ENCODE measurements around the gene KCNQ2. TPM values are rescaled to one million over a fixed set of nuclear protein-coding genes. Genes with fewer than 3 reads are reported as not detected.

Gene KCNQ2
- total RNA-seq, 2 experiments from 2014 or later = not detected

DNA sequence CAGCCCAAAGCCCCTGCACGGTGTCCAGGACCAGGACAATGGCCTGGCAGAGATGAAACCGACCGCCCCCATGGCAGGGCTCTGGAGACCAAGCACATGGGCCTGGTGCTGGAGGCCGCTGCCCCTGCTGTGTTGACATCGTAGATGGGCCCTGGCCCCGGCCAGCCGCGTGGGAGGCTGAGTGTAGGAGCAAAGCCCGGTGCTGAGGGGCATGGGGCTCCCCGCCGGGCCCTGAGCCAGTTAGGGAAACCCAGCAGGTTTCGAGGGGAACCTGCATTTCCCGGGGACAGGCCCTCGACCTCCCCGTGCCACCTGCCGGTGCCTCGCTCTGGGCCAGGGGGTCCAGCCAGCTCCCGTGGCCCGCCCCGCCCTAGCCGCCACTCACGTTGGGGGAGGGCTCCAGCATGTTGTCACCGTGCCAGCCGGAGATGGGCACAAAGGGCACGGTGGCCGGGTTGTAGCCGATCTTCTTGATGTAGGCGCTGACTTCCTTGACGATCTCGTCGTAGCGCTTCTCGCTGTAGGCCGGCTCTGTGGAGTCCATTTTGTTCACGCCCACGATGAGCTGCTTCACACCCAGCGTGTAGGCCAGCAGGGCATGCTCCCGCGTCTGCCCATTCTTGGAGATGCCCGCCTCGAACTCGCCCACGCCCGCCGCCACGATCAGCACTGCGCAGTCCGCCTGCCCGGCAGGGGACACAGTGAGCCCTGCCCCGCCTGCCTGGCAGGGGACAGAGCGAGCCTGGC, 22.1 kb upstream of the KCNQ2 start:
- CTCF ChIA-PET = interaction anchor here (1.0 kb wide), 1 partner anchor 24 kb away, joined by 3 read pairs; no protein-coding TSS in a partner anchor
- POLR2A ChIA-PET = no interaction called here

- POLR2A ChIA-PET = no interaction called here
- CTCF ChIA-PET = interaction anchor here (0.9 to 1.0 kb wide), 2 partner anchors 9 to 24 kb away, joined by 3 read pairs; no protein-coding TSS in a partner anchor
Observed at GRCh38 chr20:63494084-63494419, 21.6 kb upstream of the KCNQ2 start.

GRCh38 chr20:63493563-63494020, 21.1 kb upstream of the KCNQ2 start:
- POLR2A ChIA-PET = no interaction called here
- CTCF ChIA-PET = interaction anchor here (0.9 kb wide), 1 partner anchor 9 kb away, joined by 3 read pairs; no protein-coding TSS in a partner anchor

DNA sequence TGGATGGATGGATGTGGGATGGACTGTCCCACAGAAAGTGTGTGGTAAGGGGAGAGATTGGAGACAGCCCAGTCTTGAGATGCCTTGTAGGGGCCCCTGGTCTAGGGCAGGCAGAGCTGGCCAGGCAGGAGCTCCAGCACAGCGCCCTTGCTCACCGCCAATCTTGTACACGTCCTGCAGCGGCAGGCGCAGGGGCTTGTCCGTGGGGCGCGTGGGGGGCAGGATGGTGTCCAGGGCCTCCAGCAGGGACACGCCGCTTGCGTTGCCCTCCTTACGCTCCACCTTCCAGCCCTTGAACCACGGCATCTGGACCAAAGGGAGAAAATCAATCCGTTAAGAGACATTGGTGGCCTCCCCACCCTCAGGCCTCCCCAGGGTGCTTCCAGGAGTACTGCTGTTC, 20.5 kb upstream of the KCNQ2 start:
- CTCF ChIA-PET = interaction anchor here (0.9 kb wide), 1 partner anchor 10 kb away, joined by 3 read pairs; no protein-coding TSS in a partner anchor
- POLR2A ChIA-PET = no interaction called here

GRCh38 chr20:63492518-63492917, 20.1 kb upstream of the KCNQ2 start:
- POLR2A ChIA-PET = no interaction called here

DNA sequence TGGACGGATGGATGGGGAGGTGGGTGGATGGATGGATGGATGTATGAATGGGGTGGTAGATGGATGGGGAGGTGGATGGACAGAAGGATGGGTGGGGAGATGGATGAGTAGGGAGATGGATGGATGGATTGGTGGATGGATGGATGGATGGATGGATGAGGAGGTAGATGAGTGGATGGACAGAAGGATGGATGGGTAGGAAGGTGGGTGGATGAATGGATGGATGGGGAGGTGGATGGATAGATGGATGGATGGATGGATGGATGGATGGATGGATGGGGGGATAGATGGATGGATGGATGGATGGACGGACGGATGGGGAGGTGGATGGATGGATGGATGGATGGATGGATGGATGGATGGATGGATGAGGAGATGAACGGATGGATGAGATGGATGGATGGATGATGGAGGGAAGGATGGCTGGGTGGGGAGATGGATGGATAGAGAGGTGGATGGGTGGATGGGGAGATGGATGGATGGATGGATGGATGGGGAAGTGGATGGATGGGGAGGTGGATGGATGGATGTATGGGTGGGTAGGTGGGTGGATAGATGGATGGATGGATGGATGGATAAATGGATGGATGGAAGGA, 19.3 kb upstream of the KCNQ2 start:
- ChIA-PET CTCF (no interaction called here), POLR2A (no interaction called here)

More at GRCh38 chr20:63492518-63492917, 20.1 kb upstream of the KCNQ2 start:
- CTCF ChIA-PET = no interaction called here

DNA sequence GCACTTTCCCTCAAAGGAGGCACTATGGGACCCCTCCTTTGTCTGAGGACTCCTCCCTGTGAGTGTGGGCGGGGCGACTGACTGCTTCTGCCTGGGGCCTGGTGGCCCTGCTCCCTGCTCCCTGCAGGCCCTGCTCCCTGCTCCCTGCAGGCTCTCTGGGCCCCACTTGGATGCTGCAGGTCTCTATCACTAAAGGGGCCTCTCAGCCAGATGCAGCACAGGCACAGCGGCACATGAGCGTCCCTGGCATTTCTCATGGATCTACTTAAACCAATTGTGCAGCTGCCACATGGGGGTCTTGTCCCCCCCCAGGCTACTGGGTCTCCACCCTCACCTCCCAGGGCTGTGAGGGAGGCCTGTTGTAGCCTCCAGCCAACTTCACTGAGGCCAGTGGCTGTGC, 18.6 kb upstream of the KCNQ2 start:
- CTCF ChIA-PET = no interaction called here
- POLR2A ChIA-PET = no interaction called here

DNA sequence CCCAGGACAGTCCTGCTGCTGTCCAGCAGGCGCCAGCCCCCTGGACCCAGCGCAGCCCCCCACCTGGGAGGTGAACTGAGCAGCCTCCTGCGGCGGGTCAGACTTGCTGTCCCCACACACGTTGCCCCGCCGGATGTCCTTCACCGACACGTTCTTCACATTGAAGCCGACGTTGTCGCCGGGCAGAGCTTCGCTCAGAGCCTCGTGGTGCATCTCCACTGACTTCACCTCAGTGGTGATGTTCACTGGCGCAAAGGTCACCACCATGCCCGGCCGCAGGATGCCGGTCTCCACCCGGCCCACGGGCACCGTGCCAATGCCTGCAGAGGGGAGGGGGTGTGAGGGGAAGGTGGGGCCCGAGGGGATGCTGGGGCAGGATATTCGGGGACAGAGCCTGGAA, 18.0 kb upstream of the KCNQ2 start:
- POLR2A ChIA-PET = no interaction called here
- CTCF ChIA-PET = no interaction called here

GRCh38 chr20:63488315-63489251, 16.1 kb upstream of the KCNQ2 start:
- CTCF ChIA-PET = no interaction called here
- POLR2A ChIA-PET = no interaction called here

GRCh38 chr20:63487781-63488241, 15.4 kb upstream of the KCNQ2 start:
- POLR2A ChIA-PET = no interaction called here
- CTCF ChIA-PET = no interaction called here

- CTCF ChIA-PET = no interaction called here
Observed at GRCh38 chr20:63487116-63487764, 14.8 kb upstream of the KCNQ2 start.

GRCh38 chr20:63486300-63486855, 13.9 kb upstream of the KCNQ2 start:
- ChIA-PET CTCF (no interaction called here), POLR2A (no interaction called here)

More at GRCh38 chr20:63487116-63487764, 14.8 kb upstream of the KCNQ2 start:
- POLR2A ChIA-PET = no interaction called here

DNA sequence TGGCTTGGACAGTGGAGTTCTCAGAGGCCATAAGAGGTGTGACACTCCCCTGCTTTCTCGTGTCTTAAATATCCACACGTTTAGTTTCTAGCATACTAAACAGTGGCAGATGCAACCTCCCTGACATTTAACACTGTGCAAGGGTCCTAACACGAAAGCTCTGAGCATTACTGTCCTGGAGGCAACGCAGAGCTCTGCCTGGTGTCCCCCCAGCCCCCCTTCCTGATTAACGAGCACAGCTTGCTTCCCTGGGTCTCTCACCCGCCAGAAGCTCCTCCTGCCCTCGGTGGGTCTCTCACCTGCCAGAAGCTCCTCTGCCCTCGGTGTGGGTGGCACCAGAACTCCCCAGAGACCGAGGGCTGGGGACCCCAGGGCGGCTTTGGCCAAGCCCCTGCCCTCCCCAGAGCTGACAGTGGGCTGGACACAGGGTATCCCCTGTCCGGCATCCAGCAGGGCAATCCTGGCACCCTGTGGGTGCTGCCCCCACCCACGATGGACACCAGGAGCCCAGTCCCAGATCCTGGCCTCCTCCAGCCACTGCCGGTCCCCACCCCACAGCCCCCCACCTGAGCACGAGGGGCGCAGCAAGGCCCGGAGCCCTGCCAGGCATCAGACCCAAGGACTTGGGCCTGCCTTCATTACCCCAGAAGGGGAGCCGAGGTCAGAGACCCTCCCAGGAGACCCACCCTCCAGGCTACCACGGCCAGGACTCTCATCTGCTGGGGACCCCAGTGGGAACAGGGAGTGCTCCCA, 12.4 kb upstream of the KCNQ2 start:
- ChIA-PET CTCF (interaction anchor here (0.9 to 1.1 kb wide), 2 partner anchors 11 to 43 kb away, joined by 3 read pairs; no protein-coding TSS in a partner anchor), POLR2A (no interaction called here)

DNA sequence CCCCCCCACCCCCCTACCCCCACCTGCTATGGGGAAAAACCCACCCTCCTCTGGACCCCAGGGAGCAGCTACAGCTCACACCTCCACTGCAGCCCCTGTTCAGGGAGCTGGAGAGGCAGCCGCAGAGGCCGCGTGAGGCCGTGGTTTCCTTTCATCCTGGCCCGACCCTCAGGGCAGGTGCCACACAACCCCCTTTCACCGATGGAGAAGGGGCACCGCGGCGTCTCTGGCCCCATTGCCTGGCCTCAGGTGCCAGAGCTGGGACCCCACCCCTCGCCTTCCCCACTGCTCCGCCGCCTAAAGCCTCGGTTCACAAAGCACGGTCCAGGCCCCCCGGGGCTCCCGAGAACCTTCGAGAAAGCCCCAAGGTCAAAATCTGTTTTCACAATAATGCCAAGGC, 11.8 kb upstream of the KCNQ2 start:
- ChIA-PET CTCF (interaction anchor here (0.9 to 1.1 kb wide), 2 partner anchors 12 to 42 kb away, joined by 3 read pairs; no protein-coding TSS in a partner anchor), POLR2A (no interaction called here)

DNA sequence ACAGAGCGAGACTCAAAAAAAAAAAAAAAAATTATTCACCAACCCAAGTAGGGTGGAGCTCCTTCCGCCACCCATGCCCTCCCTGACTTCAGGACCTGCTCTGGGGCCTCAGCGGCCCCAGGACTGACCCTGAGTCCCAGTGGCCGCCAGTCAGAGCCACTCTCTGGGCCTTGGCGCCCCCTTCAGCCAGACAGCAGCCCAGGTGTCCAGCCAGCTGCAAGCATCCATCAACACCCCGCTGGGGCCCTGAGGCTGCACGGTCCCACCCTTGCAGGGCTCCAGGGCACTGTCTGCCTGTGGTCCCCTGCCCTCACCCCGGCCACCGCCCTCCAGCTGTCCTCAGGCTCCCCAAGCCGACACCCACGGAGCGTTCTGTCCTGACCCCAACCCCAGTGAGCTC, 11.4 kb upstream of the KCNQ2 start:
- POLR2A ChIA-PET = no interaction called here

DNA sequence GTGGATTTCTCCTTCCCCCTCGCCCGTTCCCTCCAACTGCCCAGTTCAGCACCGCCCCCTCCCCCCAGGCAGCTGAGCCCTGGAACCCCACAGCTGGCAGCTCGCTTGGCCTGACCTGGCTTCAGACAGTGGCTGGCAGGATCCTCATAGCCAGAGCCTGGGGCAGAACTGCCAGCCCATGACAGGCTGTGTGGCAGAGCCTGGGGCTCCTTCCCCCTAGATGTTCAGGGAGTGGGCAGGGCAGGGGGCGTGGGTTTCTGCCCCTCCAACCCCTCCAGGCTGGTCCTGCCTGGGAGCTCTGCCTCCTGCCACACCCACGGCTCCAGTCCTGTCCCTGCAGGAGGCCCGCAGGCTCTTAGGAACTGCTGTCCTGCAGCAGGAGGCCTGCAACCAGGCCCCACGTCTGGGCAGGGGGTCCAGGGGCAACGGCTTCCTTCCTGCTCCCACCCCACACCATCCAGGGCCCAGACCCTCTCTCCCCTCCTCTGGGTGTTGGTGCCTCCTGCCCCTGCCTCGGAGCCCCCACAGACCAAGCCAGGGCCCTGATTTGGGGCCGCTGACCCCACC, 9.6 kb upstream of the KCNQ2 start:
- CTCF ChIA-PET = interaction anchor here (1.1 kb wide), 1 partner anchor 18 kb away, joined by 3 read pairs; no protein-coding TSS in a partner anchor
- POLR2A ChIA-PET = interaction anchor here (1.0 kb wide), 1 partner anchor 39 kb away, joined by 4 read pairs; no protein-coding TSS in a partner anchor

More for the DNA sequence above, 11.4 kb upstream of the KCNQ2 start:
- CTCF ChIA-PET = interaction anchor here (0.9 to 1.1 kb wide), 2 partner anchors 12 to 42 kb away, joined by 3 read pairs; no protein-coding TSS in a partner anchor

DNA sequence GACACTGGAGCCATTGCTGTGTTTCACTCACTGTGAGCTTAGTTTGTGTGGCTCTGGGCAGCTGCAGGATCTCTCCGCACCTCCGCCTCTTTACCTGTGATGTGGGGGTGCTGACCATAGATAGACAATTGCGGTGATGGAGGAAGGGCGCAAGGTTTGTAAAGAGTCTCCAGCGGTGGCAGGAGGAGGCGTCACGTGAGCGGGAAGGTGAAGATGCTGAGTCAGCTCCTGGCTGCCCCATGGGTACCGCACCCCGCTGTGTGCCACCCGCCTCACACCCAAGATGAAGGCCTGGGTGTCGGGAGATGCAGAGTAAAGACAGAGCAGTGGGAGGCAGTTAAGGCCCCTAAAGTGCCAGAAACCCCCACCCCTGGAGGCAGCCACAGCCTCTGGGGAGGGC, 9.0 kb upstream of the KCNQ2 start:
- ChIA-PET POLR2A (no interaction called here), CTCF (no interaction called here)

All from activated CD8-positive, alpha-beta memory T cell treated with anti-CD3 and anti-CD28 coated beads for 36 hours (primary cell).